Measurements from ENCODE around the gene THPO. TPM values are rescaled to one million over a fixed set of nuclear protein-coding genes. Genes with fewer than 3 reads are reported as not detected.

The THPO gene
- total RNA-seq, 1 donor from 2014 or later = 0.20 TPM

DNA sequence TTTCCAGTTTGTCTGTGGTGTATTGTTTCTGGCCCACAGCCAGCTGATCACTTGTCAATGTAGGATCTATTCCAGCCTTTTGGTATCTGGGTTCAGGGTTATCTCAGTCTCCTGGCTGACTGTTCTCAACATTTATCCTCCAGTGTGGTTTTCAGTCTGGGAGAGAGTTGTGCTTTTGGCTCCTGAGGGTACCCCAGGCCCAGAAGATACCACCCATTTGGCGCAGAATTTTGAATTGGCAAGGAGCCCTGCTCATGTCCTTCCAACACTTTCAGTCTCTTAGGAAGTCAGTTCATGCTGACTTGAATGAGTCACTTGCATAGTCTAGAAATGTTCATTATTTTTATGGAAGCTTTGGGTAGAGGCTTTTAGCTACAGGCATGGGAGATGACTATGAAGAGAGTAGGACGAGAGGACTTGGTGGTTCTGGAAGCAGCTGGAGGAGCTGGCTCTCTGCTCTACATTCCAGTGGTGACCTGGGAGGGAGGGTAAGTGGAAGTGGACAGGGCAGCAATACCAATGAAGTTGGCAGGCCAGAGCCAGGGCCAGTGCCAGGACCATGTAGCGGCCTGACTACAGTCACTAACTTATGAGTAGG is 9.3 kb downstream of the THPO start:
- peak; percentile 27 for ATAC-seq
- Histone ChIP-seq H3K27ac (peak overlapping the region; percentile 8), H3K9me3 (no peaks in the 10 kb centered on the region), H3K36me3 (peaks cover 42% of the 10 kb centered on the region), H3K4me3 (no peak overlapping the region), H3K27me3 (no peaks in the 10 kb centered on the region), H3K4me1 (peaks cover 31% of the 10 kb centered on the region)
- no peak for DNase-seq
- intact Hi-C loops (cut with DNase I) = no loop called here
- TF ChIP-seq, protein P1, sequence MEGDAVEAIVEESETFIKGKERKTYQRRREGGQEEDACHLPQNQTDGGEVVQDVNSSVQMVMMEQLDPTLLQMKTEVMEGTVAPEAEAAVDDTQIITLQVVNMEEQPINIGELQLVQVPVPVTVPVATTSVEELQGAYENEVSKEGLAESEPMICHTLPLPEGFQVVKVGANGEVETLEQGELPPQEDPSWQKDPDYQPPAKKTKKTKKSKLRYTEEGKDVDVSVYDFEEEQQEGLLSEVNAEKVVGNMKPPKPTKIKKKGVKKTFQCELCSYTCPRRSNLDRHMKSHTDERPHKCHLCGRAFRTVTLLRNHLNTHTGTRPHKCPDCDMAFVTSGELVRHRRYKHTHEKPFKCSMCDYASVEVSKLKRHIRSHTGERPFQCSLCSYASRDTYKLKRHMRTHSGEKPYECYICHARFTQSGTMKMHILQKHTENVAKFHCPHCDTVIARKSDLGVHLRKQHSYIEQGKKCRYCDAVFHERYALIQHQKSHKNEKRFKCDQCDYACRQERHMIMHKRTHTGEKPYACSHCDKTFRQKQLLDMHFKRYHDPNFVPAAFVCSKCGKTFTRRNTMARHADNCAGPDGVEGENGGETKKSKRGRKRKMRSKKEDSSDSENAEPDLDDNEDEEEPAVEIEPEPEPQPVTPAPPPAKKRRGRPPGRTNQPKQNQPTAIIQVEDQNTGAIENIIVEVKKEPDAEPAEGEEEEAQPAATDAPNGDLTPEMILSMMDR (IDR thresholded peaks at IDR 0.05) = no peak

DNA sequence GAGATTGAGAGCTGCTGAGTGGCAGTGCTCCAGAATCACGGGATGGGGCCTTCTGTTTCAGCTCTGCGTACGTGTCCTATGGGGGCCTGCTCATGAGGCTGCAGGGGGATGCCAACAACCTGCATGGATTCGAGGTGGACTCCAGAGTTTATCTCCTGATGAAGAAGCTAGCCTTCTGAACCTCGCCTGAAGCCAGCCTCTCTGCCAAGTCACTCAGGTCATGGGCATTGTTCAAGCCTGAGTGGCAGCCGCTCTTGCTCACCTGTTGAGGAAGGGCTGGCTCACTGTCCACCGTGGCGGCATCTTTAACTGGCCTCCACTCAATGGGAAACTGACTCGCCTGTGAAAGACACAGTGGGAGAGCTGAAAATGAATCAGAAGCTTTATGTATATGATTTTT is 9.9 kb downstream of the THPO start:
- Histone ChIP-seq H3K4me3 (no peak overlapping the region), H3K4me1 (peaks cover 32% of the 10 kb centered on the region), H3K27ac (no peak overlapping the region), H3K36me3 (peaks cover 42% of the 10 kb centered on the region), H3K27me3 (no peaks in the 10 kb centered on the region), H3K9me3 (no peaks in the 10 kb centered on the region)
- intact Hi-C loops (cut with DNase I) = no loop called here
- TF ChIP-seq, protein P1 (IDR thresholded peaks at IDR 0.05) = no peak
- DNase-seq (no peak), ATAC-seq (no peak)

DNA sequence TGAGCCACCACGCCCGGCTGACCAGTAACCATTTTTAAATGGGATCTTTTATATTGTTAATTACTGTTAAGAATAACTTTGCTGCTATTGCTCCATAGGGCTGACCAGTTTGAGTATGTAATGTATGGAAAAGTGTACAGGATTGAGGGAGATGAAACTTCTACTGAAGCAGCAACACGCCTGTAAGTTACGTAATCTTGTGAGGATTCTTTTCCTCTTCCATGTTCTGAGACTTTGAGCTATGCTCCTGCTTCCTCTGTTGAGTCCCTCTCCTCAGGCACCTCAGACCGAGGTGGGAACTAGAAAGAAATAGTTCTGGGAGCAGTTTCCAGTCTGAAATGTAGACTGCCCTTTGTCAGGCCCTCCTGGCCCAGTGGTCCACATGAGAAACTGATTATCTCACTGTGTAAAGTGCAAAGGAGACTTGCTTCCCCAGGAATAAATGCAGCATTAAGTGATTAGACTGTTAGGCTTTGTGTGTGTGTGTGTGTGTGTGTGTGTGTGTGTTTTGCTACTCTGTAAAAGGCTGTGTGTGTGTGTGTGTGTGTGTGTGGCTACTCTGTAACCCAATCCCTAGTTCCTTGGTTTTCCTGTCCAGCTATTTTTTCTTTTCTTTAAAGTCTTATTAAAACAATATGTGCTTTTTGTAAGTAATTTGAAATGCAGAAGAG is 11.3 kb downstream of the THPO start:
- peaks cover 42% of the 10 kb centered on the region for H3K36me3 ChIP-seq
- no peak overlapping the region for H3K27ac ChIP-seq
- intact Hi-C loops (cut with DNase I) = no loop called here
- H3K4me3 ChIP-seq = no peak overlapping the region
- ATAC-seq (no peak), DNase-seq (no peak)
- TF ChIP-seq, protein P1 (IDR thresholded peaks at IDR 0.05) = no peak
- H3K4me1 ChIP-seq = peaks cover 31% of the 10 kb centered on the region
- no peaks in the 10 kb centered on the region for H3K27me3 ChIP-seq
- H3K9me3 ChIP-seq = no peaks in the 10 kb centered on the region

DNA sequence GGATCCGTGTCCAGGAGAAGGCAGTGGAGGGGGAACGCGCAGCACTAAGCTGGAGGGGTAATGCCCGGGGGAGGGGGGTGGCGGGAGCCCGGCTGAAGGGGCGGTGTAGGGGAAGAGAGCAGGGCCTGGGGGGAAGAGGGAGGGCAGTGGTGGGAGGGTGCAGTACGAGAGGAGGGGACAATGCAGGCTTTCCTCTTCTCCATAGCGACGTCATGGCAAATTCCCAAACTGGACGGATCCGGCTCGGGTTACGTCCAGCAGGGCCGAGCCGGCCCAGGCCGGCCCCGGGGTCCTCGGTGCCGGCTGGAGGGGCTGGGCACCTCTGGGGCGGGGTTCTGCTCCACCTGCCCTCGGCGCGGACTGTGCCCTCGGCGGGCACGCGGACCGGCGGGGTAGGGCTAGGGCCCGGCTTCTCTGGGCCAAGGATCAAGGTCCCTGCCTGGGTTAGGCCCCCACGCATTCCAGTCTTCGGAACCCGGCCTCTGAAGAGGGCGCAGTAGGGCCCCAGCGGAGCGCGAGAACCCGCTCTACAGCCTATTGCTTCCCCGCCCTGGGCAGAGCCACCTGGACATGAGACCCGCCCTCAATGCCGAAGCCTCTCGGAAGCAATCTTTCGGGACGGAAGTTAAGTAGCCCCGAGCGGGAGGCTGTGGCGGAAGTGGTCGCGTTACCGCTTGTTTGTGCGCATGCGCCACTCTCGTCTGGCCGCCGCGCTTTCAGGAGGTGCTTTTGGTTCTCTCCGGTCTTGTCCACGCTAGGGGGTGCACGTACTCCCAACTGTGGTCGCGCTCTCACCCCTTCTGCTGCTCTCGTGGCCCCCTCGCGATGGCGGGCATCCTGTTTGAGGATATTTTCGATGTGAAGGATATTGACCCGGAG is 15.1 kb downstream of the THPO start:
- DNase-seq (peak; percentile 98), ATAC-seq (peak; percentile 83)
- peak overlapping the region; percentile 93 for H3K4me3 ChIP-seq
- TF ChIP-seq, protein P1 (IDR thresholded peaks at IDR 0.05) = peak; percentile 68
- no peaks in the 10 kb centered on the region for H3K27me3 ChIP-seq
- H3K36me3 ChIP-seq = peaks cover 26% of the 10 kb centered on the region
- H3K9me3 ChIP-seq = no peaks in the 10 kb centered on the region
- intact Hi-C loops (cut with DNase I) = no loop called here
- peak overlapping the region; percentile 100 for H3K27ac ChIP-seq
- peaks cover 21% of the 10 kb centered on the region for H3K4me1 ChIP-seq

DNA sequence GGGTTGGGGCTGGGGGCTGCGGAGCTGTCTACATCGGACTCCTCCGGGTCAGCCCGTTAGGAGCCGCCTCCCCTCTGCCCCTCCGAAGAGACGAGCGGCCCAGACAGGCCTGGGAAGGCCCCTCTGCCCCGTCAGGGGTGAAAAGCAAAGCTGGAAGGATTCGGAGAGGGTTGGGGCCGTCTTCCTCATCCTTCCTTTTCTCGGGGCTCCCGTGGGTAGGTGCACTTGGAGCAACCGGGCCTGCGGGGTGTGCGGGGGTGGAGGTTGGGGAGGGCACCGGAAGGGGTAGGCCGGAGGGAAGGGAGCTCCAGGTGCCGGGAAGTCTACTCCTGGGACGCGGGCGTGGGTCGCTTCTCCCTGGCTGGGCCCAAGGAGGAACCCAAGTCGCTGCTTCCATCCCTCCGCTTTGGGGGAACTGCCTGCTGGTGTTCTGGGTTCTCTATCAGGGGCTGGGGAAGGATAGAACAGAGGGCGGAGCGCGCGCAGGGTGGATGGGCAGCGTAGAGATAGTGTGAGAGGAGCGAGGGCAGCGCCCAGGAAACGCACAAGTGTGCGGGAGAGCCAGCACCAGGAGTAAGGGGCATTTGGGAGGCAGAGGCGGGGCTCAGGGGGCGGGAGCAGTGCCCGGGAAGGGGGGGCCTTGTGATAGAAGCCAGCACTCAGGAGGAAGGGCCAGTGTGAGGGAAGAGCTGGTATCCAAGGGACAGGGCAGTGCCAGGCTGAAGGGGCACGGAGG is 15.9 kb downstream of the THPO start:
- H3K27ac ChIP-seq = peak overlapping the region; percentile 100
- peak; percentile 55 for ATAC-seq
- H3K27me3 ChIP-seq = no peaks in the 10 kb centered on the region
- intact Hi-C loops (cut with DNase I) = no loop called here
- TF ChIP-seq, protein P1 (IDR thresholded peaks at IDR 0.05) = no peak
- peak; percentile 87 for DNase-seq
- H3K4me1 ChIP-seq = peaks cover 21% of the 10 kb centered on the region
- H3K9me3 ChIP-seq = no peaks in the 10 kb centered on the region
- H3K36me3 ChIP-seq = peaks cover 18% of the 10 kb centered on the region
- peak overlapping the region; percentile 93 for H3K4me3 ChIP-seq

All from upper lobe of right lung (tissue), 1 donor.